Uterus (tissue), 4 donors: ENCODE results near the gene TMEM61. TPM values are rescaled to one million over a fixed set of nuclear protein-coding genes. Genes with fewer than 3 reads are reported as not detected.

ENCODE experiments used
- DNase-seq, 2 donors: peaks; one replicate each; pipeline ENCODE4 v3.0.0-alpha.2; 2019 to 2020
- H3K27ac ChIP-seq, 2 donors: fragments of 200-600 bp; sonication (generic); 1 replicate in 1 of 2; 2 replicates in 1 of 2; pipeline ENCODE4 v1.5.1; 2016 to 2018
- H3K27me3 ChIP-seq, 2 donors: fragments of 200-600 bp; sonication (generic); one replicate each; pipeline ENCODE4 v1.5.1; 2018 to 2019; ENCODE audit warnings: control low read depth in 1 of 2
- H3K36me3 ChIP-seq, 2 donors: fragments of 200-600 bp; sonication (generic); one replicate each; pipeline ENCODE4 v1.5.1; 2019; ENCODE audit warnings: control low read depth in 1 of 2
- H3K4me1 ChIP-seq, 2 donors: fragments of 200-600 bp; sonication (generic); one replicate each; pipeline ENCODE4 v1.5.1; 2018 to 2019; ENCODE audit warnings: control low read depth in 1 of 2
- H3K4me3 ChIP-seq, 2 donors: fragments of 200-600 bp; sonication (generic); 1 replicate in 1 of 2; 2 replicates in 1 of 2; pipeline ENCODE4 v1.5.1; 2018 to 2019; ENCODE audit warnings: mild to moderate bottlenecking in 1 of 2
- H3K9me3 ChIP-seq, 2 donors: fragments of 200-600 bp; sonication (generic); one replicate each; pipeline ENCODE4 v1.5.1; 2019; ENCODE audit warnings: control low read depth in 1 of 2
- CTCF ChIP-seq, 4 experiments: fragments of 200-600 bp in 2 of 4; fragments of 450-650 bp in 2 of 4; sonication (generic) in 2 of 4; IDR thresholded peaks; one replicate each; pipeline ENCODE4 v1.5.1; 2016 to 2019; ENCODE audit warnings: antibody characterized with exemption in 4 of 4, mild to moderate bottlenecking in 2 of 4, moderate library complexity in 1 of 4
- POLR2A ChIP-seq, 2 donors: fragments of 450-650 bp; IDR thresholded peaks; one replicate each; pipeline ENCODE4 v1.6.1; 2016; ENCODE audit warnings: antibody characterized with exemption in 2 of 2, mild to moderate bottlenecking in 1 of 2, moderate library complexity in 1 of 2
- intact Hi-C: fragments of 100-400 bp; cut with DNase I; formaldehyde crosslinking; loops from one replicate; pipeline ENCODE4 v1.15.1; 2023; ENCODE audit warnings: low total_unique reads
- total RNA-seq, 4 donors: library from RNA; depleted of rRNA in 3 of 4; stranded (reverse); fragments of >200 nt in 3 of 4; gene quantifications; one replicate each; pipeline versions ENCODE4 v1.1.0 to v1.2.4, GENCODE V29; 2014 to 2023
- donor health status: DM: yes; HTN: yes; CAD: no.

TMEM61 gene
- total RNA-seq, 4 donors from 2014 or later = 0.35 TPM; not detected in 3

- intact Hi-C loops = no loop called here
- no peaks in the 10 kb centered on the region for H3K36me3 ChIP-seq
- no peaks in the 10 kb centered on the region for H3K9me3 ChIP-seq
- H3K4me1 ChIP-seq = no peaks in the 10 kb centered on the region
- no peak overlapping the region for H3K4me3 ChIP-seq
- no peak for DNase-seq
- H3K27me3 ChIP-seq = no peaks in the 10 kb centered on the region
- TF ChIP-seq POLR2A (IDR thresholded peaks at IDR 0.05) = no peak
- TF ChIP-seq CTCF (IDR thresholded peaks at IDR 0.05) = no peak
- H3K27ac ChIP-seq = no peak overlapping the region
Measured at GRCh38 chr1:54985556-54985955, 5.1 kb downstream of the TMEM61 start.

- H3K36me3 ChIP-seq = no peaks in the 10 kb centered on the region
- intact Hi-C loops = no loop called here
Measured at GRCh38 chr1:54986025-54986424, 5.6 kb downstream of the TMEM61 start.

GRCh38 chr1:54986533-54986932 is 6.1 kb downstream of the TMEM61 start:
- Histone ChIP-seq H3K27me3 (no peaks in the 10 kb centered on the region), H3K4me1 (no peaks in the 10 kb centered on the region), H3K4me3 (no peak overlapping the region), H3K36me3 (no peaks in the 10 kb centered on the region), H3K27ac (no peak overlapping the region), H3K9me3 (no peaks in the 10 kb centered on the region)
- DNase-seq = no peak
- no peak for TF ChIP-seq POLR2A (IDR thresholded peaks at IDR 0.05)
- TF ChIP-seq CTCF (IDR thresholded peaks at IDR 0.05) = no peak
- intact Hi-C loops = no loop called here

More at GRCh38 chr1:54986025-54986424, 5.6 kb downstream of the TMEM61 start:
- DNase-seq = no peak
- Histone ChIP-seq H3K4me1 (no peaks in the 10 kb centered on the region), H3K27me3 (no peaks in the 10 kb centered on the region), H3K27ac (no peak overlapping the region), H3K9me3 (no peaks in the 10 kb centered on the region), H3K4me3 (no peak overlapping the region)
- TF ChIP-seq CTCF (IDR thresholded peaks at IDR 0.05) = no peak
- TF ChIP-seq POLR2A (IDR thresholded peaks at IDR 0.05) = no peak

GRCh38 chr1:54987427-54987826 is 7.0 kb downstream of the TMEM61 start:
- H3K4me1 ChIP-seq = no peaks in the 10 kb centered on the region
- no peak overlapping the region for H3K27ac ChIP-seq
- intact Hi-C loops = no loop called here
- H3K4me3 ChIP-seq = no peak overlapping the region
- H3K36me3 ChIP-seq = no peaks in the 10 kb centered on the region
- no peaks in the 10 kb centered on the region for H3K9me3 ChIP-seq
- no peaks in the 10 kb centered on the region for H3K27me3 ChIP-seq
- TF ChIP-seq CTCF (IDR thresholded peaks at IDR 0.05) (no peak), POLR2A (IDR thresholded peaks at IDR 0.05) (no peak)
- DNase-seq = no peak

- Histone ChIP-seq H3K36me3 (no peaks in the 10 kb centered on the region), H3K27me3 (no peaks in the 10 kb centered on the region), H3K4me1 (no peaks in the 10 kb centered on the region), H3K9me3 (no peaks in the 10 kb centered on the region), H3K27ac (no peak overlapping the region), H3K4me3 (no peak overlapping the region)
- intact Hi-C loops = no loop called here
- TF ChIP-seq CTCF (IDR thresholded peaks at IDR 0.05) = no peak
- no peak for TF ChIP-seq POLR2A (IDR thresholded peaks at IDR 0.05)
- no peak for DNase-seq
Measured at GRCh38 chr1:54987919-54988705, 7.7 kb downstream of the TMEM61 start.
